H1 (cell line): ENCODE data around the gene WDR41. TPM values are rescaled to one million over a fixed set of nuclear protein-coding genes. Genes with fewer than 3 reads are reported as not detected.

Experiments used
- EP300 ChIP-seq, 2 experiments: IDR thresholded peaks; 1 replicate in 1 of 2; 2 replicates in 1 of 2; pipeline ENCODE4 v1.6.1; 2011 to 2012; ENCODE audit warnings: low read depth in 2 of 2, low read length in 2 of 2, mild to moderate bottlenecking in 2 of 2, borderline replicate concordance in 1 of 2, inconsistent platforms in 1 of 2, moderate library complexity in 1 of 2
- FOSL1 ChIP-seq: IDR thresholded peaks from 2 replicates; pipeline ENCODE4 v1.6.1; 2011; ENCODE audit warnings: mild to moderate bottlenecking, low read depth, low read length, moderate library complexity; ENCODE audit not compliant: insufficient read depth
- polyA plus RNA-seq, 7 experiments: library from polyadenylated mRNA; depleted of rRNA in 3 of 7; stranded (reverse) in 5 of 7; unstranded in 2 of 7; fragments of >200 nt in 5 of 7; fragments of 200-250 nt in 2 of 7; gene quantifications; 1 replicate in 5 of 7; 2 replicates in 1 of 7; 4 replicates in 1 of 7; pipeline versions ENCODE4 v1.2.1 to v1.2.3, GENCODE V29; 2011 to 2013; ENCODE audit warnings: missing spikeins in 2 of 7, mixed read lengths in 2 of 7
- total RNA-seq: library from RNA; stranded (reverse); fragmentation: NEBNext Ultra II Directional; extraction: Animal tissue kit (Norgen Biotek cat#: 25700); gene quantifications from 2 replicates; pipeline ENCODE4 v1.2.1, GENCODE V29; 2021
- TF ChIP-seq, protein P1 (sequence below): IDR thresholded peaks from 2 replicates; pipeline ENCODE4 v1.6.1; 2012; ENCODE audit warnings: inconsistent platforms

WDR41 gene
- total and polyA plus RNA-seq, 2 of the 8 experiments (the other 6 are each of a cell fraction or from before 2014, with no cell fraction given) = 16.4 to 44.9 TPM

DNA sequence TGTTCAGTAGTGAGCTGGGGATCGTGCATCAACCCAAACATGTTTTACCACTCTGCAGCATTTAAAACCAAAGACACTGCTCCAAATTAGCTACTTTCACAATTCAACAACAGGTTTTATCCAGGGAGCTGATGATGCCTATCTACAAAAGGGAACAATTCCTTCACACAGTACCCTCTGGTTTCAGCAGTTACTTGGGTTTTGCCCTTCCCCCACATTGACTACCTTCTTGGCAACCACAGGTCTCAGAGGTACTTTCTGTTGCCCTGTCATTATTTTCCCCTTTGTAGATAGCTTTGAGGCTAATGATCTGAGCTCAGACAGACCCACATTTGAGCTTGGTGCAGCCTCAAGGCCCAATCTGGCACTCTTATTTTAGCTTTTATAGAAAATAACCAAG is 96.1 kb downstream of the WDR41 start (continued):
- TF ChIP-seq FOSL1 (no peak), EP300 (IDR thresholded peaks at IDR 0.05; ENCODE audit: borderline replicate concordance in 1 of 2, low read depth in 2 of 2, low read length in 2 of 2) (no peak)
- TF ChIP-seq, protein P1, sequence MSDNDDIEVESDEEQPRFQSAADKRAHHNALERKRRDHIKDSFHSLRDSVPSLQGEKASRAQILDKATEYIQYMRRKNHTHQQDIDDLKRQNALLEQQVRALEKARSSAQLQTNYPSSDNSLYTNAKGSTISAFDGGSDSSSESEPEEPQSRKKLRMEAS = no peak
